ENCODE measurements around the gene ZDHHC11. TPM values are rescaled to one million over a fixed set of nuclear protein-coding genes. Genes with fewer than 3 reads are reported as not detected.
"Not testable (repeated sequence)": the region's sequence is repeated elsewhere in the genome, so short reads cannot be mapped to it uniquely, and the experiment has no call there.

The ZDHHC11 gene
- total and polyA plus RNA-seq, 2 of the 4 experiments (the other 2 are of a cell fraction), result 0.36 to 1.6 TPM

GRCh38 chr5:847736-848135 is 3.0 kb downstream of the ZDHHC11 start:
- H2BK20ac ChIP-seq (ENCODE audit: low read depth, low read length); H3K4me3 ChIP-seq (ENCODE audit: insufficient read depth, low read depth, low read length); H4K91ac ChIP-seq (ENCODE audit: insufficient read depth, low read depth, low read length); H3K27me3 ChIP-seq (ENCODE audit: control insufficient read depth, insufficient read depth, low read length); H2BK15ac ChIP-seq (ENCODE audit: low read depth, low read length); H3K14ac ChIP-seq (replicated peaks; ENCODE audit: low read depth, low read length); H4K20me1 ChIP-seq (ENCODE audit: insufficient read depth, low read length); CTCF ChIA-PET; H2AK9ac ChIP-seq (replicated peaks; ENCODE audit: low read depth, low read length, poor library complexity); POLR2A ChIA-PET (ENCODE audit: unreplicated experiment); H3K4ac ChIP-seq (ENCODE audit: low read depth, low read length); H3K9me1 ChIP-seq (ENCODE audit: insufficient read depth, low read length); dilution Hi-C loops (cut with HindIII; ENCODE audit: low sequenced_read_pairs, unreplicated experiment); H3K18ac ChIP-seq (ENCODE audit: low read depth, low read length); H4K5ac ChIP-seq (ENCODE audit: low read depth, low read length); in situ Hi-C loops (cut with MboI; ENCODE audit: low sequenced_read_pairs); H3K9me3 ChIP-seq (ENCODE audit: control insufficient read depth, insufficient read depth, low read length); intact Hi-C loops (cut with micrococcal nuclease); H3K4me2 ChIP-seq (ENCODE audit: low read depth, low read length); H2AFZ ChIP-seq (replicated peaks; ENCODE audit: low read length, poor library complexity); H3K79me1 ChIP-seq (ENCODE audit: low read depth in 1 of 2, low read length in 2 of 2); H2BK120ac ChIP-seq (ENCODE audit: low read depth, low read length); ATAC-seq (ENCODE audit: low read depth); H3K27ac ChIP-seq (ENCODE audit: insufficient read depth, low read length); H3K23ac ChIP-seq (ENCODE audit: low read depth, low read length); H3K36me3 ChIP-seq (ENCODE audit: control insufficient read depth, insufficient read depth, low read length); H2BK5ac ChIP-seq (ENCODE audit: low read depth, low read length, poor library complexity, severe bottlenecking); DNase-seq; H2AK5ac ChIP-seq (ENCODE audit: low read depth, low read length); H3K9ac ChIP-seq (ENCODE audit: low read depth, low read length); BruUV-seq (replicated peaks); H3K4me1 ChIP-seq (ENCODE audit: control insufficient read depth, insufficient read depth, low read length); H4K8ac ChIP-seq (ENCODE audit: low read depth in 2 of 2, low read length in 2 of 2); H3K56ac ChIP-seq (ENCODE audit: extremely low read depth, insufficient read depth, low read length): not testable (repeated sequence)
- WGBS, 2 experiments (ENCODE audit: extremely low coverage in 2 of 2, insufficient read length in 1 of 2), result no CpG with 5 or more reads among the region's 7 CpGs

- intact Hi-C loops (cut with micrococcal nuclease); H2AK5ac ChIP-seq (ENCODE audit: low read depth, low read length); H3K27me3 ChIP-seq (ENCODE audit: control insufficient read depth, insufficient read depth, low read length); H2BK15ac ChIP-seq (ENCODE audit: low read depth, low read length); H2BK20ac ChIP-seq (ENCODE audit: low read depth, low read length); H3K4me3 ChIP-seq (ENCODE audit: insufficient read depth, low read depth, low read length); POLR2A ChIA-PET (ENCODE audit: unreplicated experiment); H3K9me1 ChIP-seq (ENCODE audit: insufficient read depth, low read length); H3K27ac ChIP-seq (ENCODE audit: insufficient read depth, low read length); H2AK9ac ChIP-seq (replicated peaks; ENCODE audit: low read depth, low read length, poor library complexity); H2BK120ac ChIP-seq (ENCODE audit: low read depth, low read length); BruUV-seq (replicated peaks); DNase-seq; H3K36me3 ChIP-seq (ENCODE audit: control insufficient read depth, insufficient read depth, low read length); H3K9me3 ChIP-seq (ENCODE audit: control insufficient read depth, insufficient read depth, low read length); H3K18ac ChIP-seq (ENCODE audit: low read depth, low read length); H2BK5ac ChIP-seq (ENCODE audit: low read depth, low read length, poor library complexity, severe bottlenecking); H4K5ac ChIP-seq (ENCODE audit: low read depth, low read length); H4K91ac ChIP-seq (ENCODE audit: insufficient read depth, low read depth, low read length); H3K23ac ChIP-seq (ENCODE audit: low read depth, low read length); H3K4me2 ChIP-seq (ENCODE audit: low read depth, low read length); H3K56ac ChIP-seq (ENCODE audit: extremely low read depth, insufficient read depth, low read length); in situ Hi-C loops (cut with MboI; ENCODE audit: low sequenced_read_pairs); dilution Hi-C loops (cut with HindIII; ENCODE audit: low sequenced_read_pairs, unreplicated experiment); H4K20me1 ChIP-seq (ENCODE audit: insufficient read depth, low read length); ATAC-seq (ENCODE audit: low read depth); CTCF ChIA-PET; H2AFZ ChIP-seq (replicated peaks; ENCODE audit: low read length, poor library complexity); H4K8ac ChIP-seq (ENCODE audit: low read depth in 2 of 2, low read length in 2 of 2); H3K14ac ChIP-seq (replicated peaks; ENCODE audit: low read depth, low read length); H3K4ac ChIP-seq (ENCODE audit: low read depth, low read length); H3K9ac ChIP-seq (ENCODE audit: low read depth, low read length); H3K79me1 ChIP-seq (ENCODE audit: low read depth in 1 of 2, low read length in 2 of 2); H3K4me1 ChIP-seq (ENCODE audit: control insufficient read depth, insufficient read depth, low read length): not testable (repeated sequence)
- no CpG with 5 or more reads among the region's 18 CpGs for WGBS, 2 experiments (ENCODE audit: extremely low coverage in 2 of 2, insufficient read length in 1 of 2)
Measured at GRCh38 chr5:847212-847611, 3.6 kb downstream of the ZDHHC11 start.
